ENCODE data around the gene SNX4.

- no peak for TF ChIP-seq SIN3A (conservative IDR thresholded peaks at IDR 0.05 in 1 of 2, IDR thresholded peaks at IDR 0.05 in 1 of 2; ENCODE audit: low read depth in 1 of 2, low read length in 2 of 2)
- no peak for TF ChIP-seq HDAC6 (IDR thresholded peaks at IDR 0.05; ENCODE audit: low read depth, low read length)
- no peak for TF ChIP-seq EP300 (IDR thresholded peaks at IDR 0.05; ENCODE audit: borderline replicate concordance in 1 of 2, low read depth in 2 of 2, low read length in 2 of 2)
- no peak for TF ChIP-seq CTCF (IDR thresholded peaks at IDR 0.05; ENCODE audit: control extremely low read depth in 1 of 3, insufficient read depth in 1 of 3, low read depth in 1 of 3, low read length in 3 of 3)
- TF ChIP-seq POLR2A (IDR thresholded peaks at IDR 0.05; ENCODE audit: control extremely low read depth in 1 of 2, low read depth in 2 of 2, low read length in 2 of 2), result no peak
- TF ChIP-seq USF2 (IDR thresholded peaks at IDR 0.05; ENCODE audit: low read length), result no peak
- TF ChIP-seq CBX8 (IDR thresholded peaks at IDR 0.05; ENCODE audit: borderline replicate concordance, low read depth, low read length), result no peak
- TF ChIP-seq SP1 (IDR thresholded peaks at IDR 0.05; ENCODE audit: low read depth, low read length), result no peak
- TF ChIP-seq TCF12 (IDR thresholded peaks at IDR 0.05; ENCODE audit: low read depth, low read length), result no peak
- TF ChIP-seq CREB1 (IDR thresholded peaks at IDR 0.05), result no peak
- TF ChIP-seq MAX (IDR thresholded peaks at IDR 0.05), result no peak
- TF ChIP-seq BACH1 (IDR thresholded peaks at IDR 0.05; ENCODE audit: low read length), result no peak
- no peak for TF ChIP-seq TAF1 (IDR thresholded peaks at IDR 0.05; ENCODE audit: low read depth, low read length)
- no peak for TF ChIP-seq CHD1 (IDR thresholded peaks at IDR 0.05; ENCODE audit: low read depth, low read length)
Observed at GRCh38 chr3:125414669-125415068, 105.3 kb downstream of the SNX4 start.
